K562 (cell line): ENCODE results near the gene U2AF1L4. TPM values are rescaled to one million over a fixed set of nuclear protein-coding genes. Genes with fewer than 3 reads are reported as not detected.

ENCODE experiments used
- CAMTA2 ChIP-seq: fragments of 250-450 bp; sonication (Bioruptor Pico); conservative IDR thresholded peaks from 2 replicates; pipeline ENCODE4 v1.5.1; 2022
- CCAR2 ChIP-seq: fragments of 200-400 bp; formaldehyde crosslinking; IDR thresholded peaks from 2 replicates; pipeline ENCODE4 v1.6.1; 2017; ENCODE audit warnings: mild to moderate bottlenecking, low read depth, low read length
- ETV1 ChIP-seq: fragments of 450-650 bp; conservative IDR thresholded peaks from 2 replicates; pipeline ENCODE4 v1.6.1; 2016; ENCODE audit warnings: missing genetic modification characterization, control low read depth, low read depth, missing compliant biosample characterization
- FOXM1 ChIP-seq, 2 experiments: fragments of 450-650 bp in 1 of 2; sonication (generic) in 1 of 2; formaldehyde crosslinking in 1 of 2; IDR thresholded peaks; 2 replicates each; pipeline versions ENCODE4 v1.6.1 to v1.9.0; 2017 to 2022; ENCODE audit warnings: low read depth in 2 of 2, mild to moderate bottlenecking in 2 of 2, missing genetic modification reagents in 1 of 2, moderate library complexity in 1 of 2
- HDAC1 ChIP-seq, 2 experiments: fragments of 450-650 bp; IDR thresholded peaks; 2 replicates each; pipeline ENCODE4 v1.6.1; 2016 to 2017; ENCODE audit warnings: inconsistent platforms in 1 of 2, mild to moderate bottlenecking in 1 of 2, moderate library complexity in 1 of 2
- KDM2B ChIP-seq: fragments of 250-450 bp; sonication (Bioruptor Pico); IDR thresholded peaks from 2 replicates; pipeline ENCODE4 v1.8.0; 2021; ENCODE audit warnings: mild to moderate bottlenecking, moderate library complexity
- POLR2H ChIP-seq: IDR thresholded peaks from 2 replicates; pipeline ENCODE4 v1.6.1; 2016; ENCODE audit warnings: missing genetic modification characterization, low read depth, mild to moderate bottlenecking, control low read depth, missing compliant biosample characterization, moderate library complexity
- SIX5 ChIP-seq, 2 experiments: IDR thresholded peaks; 2 replicates each; pipeline ENCODE4 v1.6.1; 2011; ENCODE audit warnings: low read length in 2 of 2, borderline replicate concordance in 1 of 2, low read depth in 1 of 2, mild to moderate bottlenecking in 1 of 2, moderate library complexity in 1 of 2; ENCODE audit not compliant: insufficient read depth in 1 of 2
- SPI1 ChIP-seq: IDR thresholded peaks from 2 replicates; pipeline ENCODE4 v1.6.1; 2011; ENCODE audit warnings: low read depth, low read length, control low read depth, borderline replicate concordance
- TCF7 ChIP-seq: sonication (generic); IDR thresholded peaks from 2 replicates; pipeline ENCODE4 v1.6.1; 2016; ENCODE audit warnings: antibody characterized with exemption, borderline replicate concordance
- TCFL5 ChIP-seq: fragments of 250-450 bp; sonication (Bioruptor Pico); conservative IDR thresholded peaks from 2 replicates; pipeline ENCODE4 v1.6.1; 2021; ENCODE audit warnings: mild to moderate bottlenecking, moderate library complexity, matching md5 sums
- THAP7 ChIP-seq: fragments of 250-450 bp; sonication (Bioruptor Pico); IDR thresholded peaks from 2 replicates; pipeline ENCODE4 v1.5.0; 2021
- TOE1 ChIP-seq, 2 experiments: fragments of 450-650 bp in 1 of 2; sonication (generic) in 1 of 2; formaldehyde crosslinking in 1 of 2; IDR thresholded peaks; 2 replicates each; pipeline versions ENCODE4 v1.7.1 to v1.8.0; 2016 to 2022; ENCODE audit warnings: borderline replicate concordance in 2 of 2, mild to moderate bottlenecking in 2 of 2, antibody characterized with exemption in 1 of 2, inconsistent platforms in 1 of 2, low read depth in 1 of 2, missing genetic modification reagents in 1 of 2, moderate library complexity in 1 of 2
- ZBTB7A ChIP-seq: IDR thresholded peaks from 2 replicates; pipeline ENCODE4 v1.6.1; 2011; ENCODE audit warnings: low read depth, mild to moderate bottlenecking, low read length, moderate library complexity, borderline replicate concordance; ENCODE audit not compliant: control insufficient read depth
- ZNF384 ChIP-seq: IDR thresholded peaks from 2 replicates; pipeline ENCODE4 v1.6.1; 2012; ENCODE audit warnings: low read depth, low read length, improper control_type of control experiment
- polyA plus RNA-seq, 8 experiments: library from polyadenylated mRNA; depleted of rRNA in 4 of 8; stranded (reverse) in 5 of 8; unstranded in 3 of 8; fragments of >200 nt; fragmentation: Nextera tagmentation in 2 of 8; fragmentation: Illumina TruSeq in 1 of 8; extraction: Ambion mirVana in 2 of 8; extraction: Trizol in 1 of 8; gene quantifications; 2 replicates each; pipeline versions ENCODE4 v1.2.1 to v1.2.3, GENCODE V29; 2011 to 2014; ENCODE audit warnings: inconsistent platforms in 1 of 8, missing spikeins in 1 of 8
- total RNA-seq, 7 experiments: library from RNA; depleted of rRNA in 6 of 7; stranded (reverse); fragments of >200 nt in 6 of 7; fragmentation: Illumina TruSeq in 2 of 7; extraction: Trizol in 2 of 7; gene quantifications; 2 replicates each; pipeline versions ENCODE4 v1.2.1 to v1.2.3, GENCODE V29; 2011 to 2021; ENCODE audit warnings: low replicate concordance in 1 of 7
- TF ChIP-seq, protein P1 (sequence below): fragments of 450-650 bp; IDR thresholded peaks from 2 replicates; pipeline ENCODE4 v1.7.1; 2018; ENCODE audit warnings: mild to moderate bottlenecking, low read depth; ENCODE audit not compliant: partially characterized antibody
- TF ChIP-seq, protein P2 (sequence below), 3 experiments: IDR thresholded peaks in 2 of 3; conservative IDR thresholded peaks in 1 of 3; 2 replicates each; pipeline ENCODE4 v1.5.1; 2011 to 2012; ENCODE audit warnings: low read length in 3 of 3, mild to moderate bottlenecking in 3 of 3, control low read depth in 2 of 3, improper control_type of control experiment in 1 of 3, inconsistent platforms in 1 of 3, low read depth in 1 of 3, mixed read lengths in 1 of 3, moderate library complexity in 1 of 3; ENCODE audit not compliant: insufficient read depth in 2 of 3

The U2AF1L4 gene
- total and polyA plus RNA-seq, 9 of the 15 experiments (the other 6 are each of a cell fraction or from before 2014, with no cell fraction given) = 8.4 to 19.5 (median 12.6) TPM

DNA sequence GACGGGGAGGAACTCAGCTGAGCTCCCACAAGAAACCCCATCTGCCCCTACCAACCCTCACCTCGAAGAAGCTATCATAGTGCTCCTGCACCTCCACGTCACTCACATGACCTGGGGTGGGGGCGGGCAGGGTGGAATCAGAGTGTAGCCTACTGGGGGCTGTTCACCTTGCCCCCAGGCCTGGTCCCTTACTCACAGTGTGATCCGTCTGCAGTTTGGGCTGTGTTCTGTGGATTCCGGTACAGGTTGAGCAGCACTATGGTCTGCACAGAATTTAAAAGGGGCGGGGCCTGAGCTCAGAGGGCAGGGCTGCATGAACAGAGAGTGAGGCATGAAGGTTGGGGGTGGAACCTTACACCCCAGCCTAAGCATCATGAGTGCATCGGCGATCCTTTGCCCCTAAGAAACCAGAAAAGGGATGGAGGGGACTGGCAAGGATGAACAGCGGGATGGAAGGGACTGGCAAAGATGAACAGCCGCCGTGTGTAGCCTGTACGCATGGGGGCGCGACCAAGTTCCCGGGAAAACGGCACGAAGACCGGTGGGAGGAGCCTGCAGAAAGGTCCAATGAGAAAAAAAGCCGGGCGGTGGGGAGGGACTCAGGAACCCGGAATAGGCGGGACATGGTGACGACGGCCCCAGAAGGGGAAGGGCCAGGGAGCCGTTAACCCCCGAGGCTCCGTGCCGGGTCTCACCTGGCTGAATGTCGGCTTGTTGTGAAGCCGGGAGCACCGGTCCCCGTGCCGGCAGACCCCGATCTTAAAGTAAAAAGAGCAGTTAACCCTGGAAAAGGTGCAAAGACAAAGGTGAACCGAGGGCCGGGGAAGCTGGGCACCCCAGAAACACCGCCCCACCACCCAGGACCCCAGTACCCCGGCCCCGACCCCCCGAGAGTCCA lies 539 bp downstream of the U2AF1L4 start (continued):
- TF ChIP-seq, protein P1, sequence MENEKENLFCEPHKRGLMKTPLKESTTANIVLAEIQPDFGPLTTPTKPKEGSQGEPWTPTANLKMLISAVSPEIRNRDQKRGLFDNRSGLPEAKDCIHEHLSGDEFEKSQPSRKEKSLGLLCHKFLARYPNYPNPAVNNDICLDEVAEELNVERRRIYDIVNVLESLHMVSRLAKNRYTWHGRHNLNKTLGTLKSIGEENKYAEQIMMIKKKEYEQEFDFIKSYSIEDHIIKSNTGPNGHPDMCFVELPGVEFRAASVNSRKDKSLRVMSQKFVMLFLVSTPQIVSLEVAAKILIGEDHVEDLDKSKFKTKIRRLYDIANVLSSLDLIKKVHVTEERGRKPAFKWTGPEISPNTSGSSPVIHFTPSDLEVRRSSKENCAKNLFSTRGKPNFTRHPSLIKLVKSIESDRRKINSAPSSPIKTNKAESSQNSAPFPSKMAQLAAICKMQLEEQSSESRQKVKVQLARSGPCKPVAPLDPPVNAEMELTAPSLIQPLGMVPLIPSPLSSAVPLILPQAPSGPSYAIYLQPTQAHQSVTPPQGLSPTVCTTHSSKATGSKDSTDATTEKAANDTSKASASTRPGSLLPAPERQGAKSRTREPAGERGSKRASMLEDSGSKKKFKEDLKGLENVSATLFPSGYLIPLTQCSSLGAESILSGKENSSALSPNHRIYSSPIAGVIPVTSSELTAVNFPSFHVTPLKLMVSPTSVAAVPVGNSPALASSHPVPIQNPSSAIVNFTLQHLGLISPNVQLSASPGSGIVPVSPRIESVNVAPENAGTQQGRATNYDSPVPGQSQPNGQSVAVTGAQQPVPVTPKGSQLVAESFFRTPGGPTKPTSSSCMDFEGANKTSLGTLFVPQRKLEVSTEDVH = peak; percentile 100
- no peak for TF ChIP-seq TCFL5 (CRISPR knock-in tag)
- no peak for TF ChIP-seq TCF7
- no peak for TF ChIP-seq CAMTA2 (CRISPR knock-in tag)
- TF ChIP-seq FOXM1 (IDR thresholded peaks at IDR 0.05; ENCODE audit: low read depth) = peak; percentile 53; the same call in 1 of the 2 replicates
- no peak for TF ChIP-seq FOXM1 (CRISPR knock-in tag; IDR thresholded peaks at IDR 0.05; ENCODE audit: low read depth)
- TF ChIP-seq CCAR2 = no peak
- TF ChIP-seq ETV1 = no peak
- no peak for TF ChIP-seq KDM2B (CRISPR knock-in tag)
- TF ChIP-seq SPI1 = peak; percentile 75; the same call in 1 of the 2 replicates
- peak; percentile 76; the same call in 1 of the 2 replicates for TF ChIP-seq TOE1 (IDR thresholded peaks at IDR 0.05; ENCODE audit: borderline replicate concordance)
- TF ChIP-seq TOE1 (CRISPR knock-in tag; IDR thresholded peaks at IDR 0.05; ENCODE audit: borderline replicate concordance, low read depth) = no peak
- TF ChIP-seq ZBTB7A = peak; percentile 10; the same call in 1 of the 2 replicates
- no peak for TF ChIP-seq THAP7 (CRISPR knock-in tag)
- TF ChIP-seq SIX5 (IDR thresholded peaks at IDR 0.05; ENCODE audit: borderline replicate concordance in 1 of 2, insufficient read depth in 1 of 2, low read depth in 1 of 2, low read length in 2 of 2) = no peak
- TF ChIP-seq HDAC1 (IDR thresholded peaks at IDR 0.05) = peak in 1 of 2 experiments; percentile 82; a peak in 2 of 4 replicates
- TF ChIP-seq, protein P2, sequence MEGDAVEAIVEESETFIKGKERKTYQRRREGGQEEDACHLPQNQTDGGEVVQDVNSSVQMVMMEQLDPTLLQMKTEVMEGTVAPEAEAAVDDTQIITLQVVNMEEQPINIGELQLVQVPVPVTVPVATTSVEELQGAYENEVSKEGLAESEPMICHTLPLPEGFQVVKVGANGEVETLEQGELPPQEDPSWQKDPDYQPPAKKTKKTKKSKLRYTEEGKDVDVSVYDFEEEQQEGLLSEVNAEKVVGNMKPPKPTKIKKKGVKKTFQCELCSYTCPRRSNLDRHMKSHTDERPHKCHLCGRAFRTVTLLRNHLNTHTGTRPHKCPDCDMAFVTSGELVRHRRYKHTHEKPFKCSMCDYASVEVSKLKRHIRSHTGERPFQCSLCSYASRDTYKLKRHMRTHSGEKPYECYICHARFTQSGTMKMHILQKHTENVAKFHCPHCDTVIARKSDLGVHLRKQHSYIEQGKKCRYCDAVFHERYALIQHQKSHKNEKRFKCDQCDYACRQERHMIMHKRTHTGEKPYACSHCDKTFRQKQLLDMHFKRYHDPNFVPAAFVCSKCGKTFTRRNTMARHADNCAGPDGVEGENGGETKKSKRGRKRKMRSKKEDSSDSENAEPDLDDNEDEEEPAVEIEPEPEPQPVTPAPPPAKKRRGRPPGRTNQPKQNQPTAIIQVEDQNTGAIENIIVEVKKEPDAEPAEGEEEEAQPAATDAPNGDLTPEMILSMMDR (IDR thresholded peaks at IDR 0.05 in 2 of 3, conservative IDR thresholded peaks at IDR 0.05 in 1 of 3; ENCODE audit: insufficient read depth in 2 of 3, low read depth in 1 of 3, low read length in 3 of 3) = peak; percentile 58 to 70 (median 63); a peak in 5 of 6 replicates
- TF ChIP-seq POLR2H (tag) = peak; percentile 76; the same call in 1 of the 2 replicates
- TF ChIP-seq ZNF384 = 0 out of 2 replicates have a peak, but pooled peaks have one; percentile 32
